Measurements from ENCODE around the gene CYB5R4. TPM values are rescaled to one million over a fixed set of nuclear protein-coding genes. Genes with fewer than 3 reads are reported as not detected.

The CYB5R4 gene
- total and polyA plus RNA-seq, 3 experiments from 2014 or later, result 31.6 to 36.0 (median 33.6) TPM

DNA sequence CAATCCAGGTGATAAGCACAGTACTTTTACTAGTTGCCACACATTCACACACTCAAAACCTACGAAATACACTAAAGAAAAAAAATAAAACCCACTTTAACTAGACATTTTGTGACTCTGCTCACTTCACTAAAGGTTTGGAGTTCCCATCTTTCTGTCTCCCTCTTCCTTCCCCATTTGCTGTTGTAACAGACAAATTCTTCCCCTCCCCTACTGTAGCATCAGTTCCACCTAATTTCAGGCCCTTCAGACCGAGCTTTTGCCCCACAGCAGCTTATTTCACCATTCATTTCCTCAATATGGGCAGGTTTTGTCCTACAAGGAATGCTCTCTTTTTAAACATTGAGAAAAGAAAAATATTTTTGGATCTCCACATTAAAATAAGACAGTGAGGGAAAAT is 142.7 kb downstream of the CYB5R4 start:
- Histone ChIP-seq H3K27me3 (ENCODE audit: insufficient read depth, low read length, poor library complexity, severe bottlenecking) (no peaks in the 10 kb centered on the region), H3K36me3 (ENCODE audit: insufficient read depth, low read length) (no peaks in the 10 kb centered on the region), H3K9me3 (ENCODE audit: low read length) (no peaks in the 10 kb centered on the region), H3K27ac (ENCODE audit: low read depth, low read length) (no peak overlapping the region), H3K4me1 (ENCODE audit: insufficient read depth, low read length) (no peaks in the 10 kb centered on the region), H3K4me3 (ENCODE audit: low read length) (no peak overlapping the region)
- ChIA-PET POLR2A (no interaction called here), CTCF (no interaction called here)
- DNase-seq, result no peak
- H3K36me3 Mint-ChIP-seq, result no peaks in the 10 kb centered on the region
- H3K27ac Mint-ChIP-seq, result no peak overlapping the region
- H3K9me3 Mint-ChIP-seq, result peaks cover 0 to 1% (median 0%) of the 10 kb centered on the region in 5 donors
- H3K27me3 Mint-ChIP-seq, result peaks cover 3 to 20% of the 10 kb centered on the region in 2 donors
- no peaks in the 10 kb centered on the region for H3K4me1 Mint-ChIP-seq
- no peak overlapping the region for H3K4me3 Mint-ChIP-seq

DNA sequence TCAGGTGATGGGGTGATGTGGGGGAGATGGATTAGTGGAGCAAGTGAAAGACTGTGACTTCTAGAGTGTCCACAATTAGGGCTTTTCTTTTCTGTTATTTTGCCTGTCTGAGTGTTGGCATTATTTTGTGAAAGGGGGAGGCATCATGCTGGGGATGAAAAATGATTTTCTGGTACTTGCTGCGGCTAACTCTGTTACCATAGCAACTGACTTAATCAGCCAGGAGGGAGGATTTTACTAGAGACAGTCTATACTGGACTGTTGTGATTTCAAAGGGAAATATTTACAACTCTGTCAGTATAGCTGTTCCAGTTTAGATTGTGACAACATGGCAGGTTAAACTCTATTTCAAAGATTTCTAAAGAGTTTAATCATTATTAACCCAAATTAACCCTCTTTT is 143.6 kb downstream of the CYB5R4 start:
- no peak for DNase-seq
- Histone ChIP-seq H3K4me1 (ENCODE audit: insufficient read depth, low read length) (no peaks in the 10 kb centered on the region), H3K27me3 (ENCODE audit: insufficient read depth, low read length, poor library complexity, severe bottlenecking) (no peaks in the 10 kb centered on the region), H3K27ac (ENCODE audit: low read depth, low read length) (no peak overlapping the region), H3K9me3 (ENCODE audit: low read length) (no peaks in the 10 kb centered on the region), H3K4me3 (ENCODE audit: low read length) (no peak overlapping the region), H3K36me3 (ENCODE audit: insufficient read depth, low read length) (no peaks in the 10 kb centered on the region)
- Mint-ChIP-seq H3K4me3 (no peak overlapping the region), H3K9me3 (no peaks in the 10 kb centered on the region), H3K27me3 (peaks cover 6 to 26% of the 10 kb centered on the region in 2 donors), H3K36me3 (no peaks in the 10 kb centered on the region), H3K27ac (no peak overlapping the region), H3K4me1 (no peaks in the 10 kb centered on the region)
- POLR2A ChIA-PET, result no interaction called here
- CTCF ChIA-PET, result no interaction called here

DNA sequence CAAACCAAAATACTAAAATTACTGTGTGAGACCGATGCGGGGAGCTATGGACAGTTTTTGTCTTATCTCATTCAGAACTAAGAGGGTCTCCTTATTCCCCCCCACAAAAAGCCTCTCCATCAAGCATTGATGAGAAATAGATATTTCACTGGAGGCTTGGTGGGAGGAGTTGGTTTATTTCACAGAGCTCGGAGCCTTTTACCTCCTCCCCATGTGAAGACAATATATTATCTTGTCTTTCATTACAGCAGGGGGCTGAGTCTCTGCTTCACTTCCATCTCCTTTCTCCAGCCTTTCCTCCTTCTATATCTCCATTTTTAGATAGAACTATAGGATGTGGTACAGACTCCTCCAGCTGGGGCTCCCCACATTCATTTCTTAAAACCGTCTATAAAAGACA is 144.2 kb downstream of the CYB5R4 start:
- Mint-ChIP-seq H3K4me3 (no peak overlapping the region), H3K9me3 (no peaks in the 10 kb centered on the region), H3K27me3 (peaks cover 6 to 26% of the 10 kb centered on the region in 2 donors), H3K4me1 (no peaks in the 10 kb centered on the region), H3K36me3 (no peaks in the 10 kb centered on the region), H3K27ac (no peak overlapping the region)
- Histone ChIP-seq H3K36me3 (ENCODE audit: insufficient read depth, low read length) (no peaks in the 10 kb centered on the region), H3K4me3 (ENCODE audit: low read length) (no peak overlapping the region), H3K4me1 (ENCODE audit: insufficient read depth, low read length) (no peaks in the 10 kb centered on the region), H3K27me3 (ENCODE audit: insufficient read depth, low read length, poor library complexity, severe bottlenecking) (no peaks in the 10 kb centered on the region), H3K9me3 (ENCODE audit: low read length) (no peaks in the 10 kb centered on the region), H3K27ac (ENCODE audit: low read depth, low read length) (no peak overlapping the region)
- DNase-seq, result no peak
- ChIA-PET CTCF (no interaction called here), POLR2A (no interaction called here)

DNA sequence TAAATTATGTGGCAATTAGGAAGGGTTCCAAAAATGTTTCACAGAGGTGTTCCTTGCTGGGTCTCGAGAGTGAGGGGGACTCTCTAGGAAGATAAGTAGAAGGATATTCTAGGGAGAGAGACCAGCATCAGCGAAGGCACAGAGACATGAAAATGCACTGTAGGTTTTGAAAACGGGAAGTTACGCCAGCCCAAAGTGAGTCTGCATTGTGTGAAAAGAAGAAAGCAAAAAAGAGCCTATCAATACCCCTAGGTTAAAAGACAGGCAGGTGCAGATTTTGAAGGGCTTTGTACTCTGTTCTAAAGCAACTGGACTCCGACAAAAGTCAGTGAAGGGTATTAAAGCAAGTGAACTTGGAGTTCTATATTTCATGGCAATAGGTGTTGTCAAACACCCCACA is 148.4 kb downstream of the CYB5R4 start:
- H3K27me3 Mint-ChIP-seq, result peaks cover 4 to 30% of the 10 kb centered on the region in 2 donors
- H3K27ac Mint-ChIP-seq, result no peak overlapping the region
- Histone ChIP-seq H3K9me3 (ENCODE audit: low read length) (no peaks in the 10 kb centered on the region), H3K36me3 (ENCODE audit: insufficient read depth, low read length) (no peaks in the 10 kb centered on the region), H3K27ac (ENCODE audit: low read depth, low read length) (no peak overlapping the region), H3K4me1 (ENCODE audit: insufficient read depth, low read length) (no peaks in the 10 kb centered on the region), H3K27me3 (ENCODE audit: insufficient read depth, low read length, poor library complexity, severe bottlenecking) (no peaks in the 10 kb centered on the region), H3K4me3 (ENCODE audit: low read length) (no peak overlapping the region)
- no peaks in the 10 kb centered on the region for H3K36me3 Mint-ChIP-seq
- no peak for DNase-seq
- H3K4me3 Mint-ChIP-seq, result no peak overlapping the region
- POLR2A ChIA-PET, result no interaction called here
- no peaks in the 10 kb centered on the region for H3K4me1 Mint-ChIP-seq
- H3K9me3 Mint-ChIP-seq, result no peaks in the 10 kb centered on the region
- CTCF ChIA-PET, result no interaction called here

DNA sequence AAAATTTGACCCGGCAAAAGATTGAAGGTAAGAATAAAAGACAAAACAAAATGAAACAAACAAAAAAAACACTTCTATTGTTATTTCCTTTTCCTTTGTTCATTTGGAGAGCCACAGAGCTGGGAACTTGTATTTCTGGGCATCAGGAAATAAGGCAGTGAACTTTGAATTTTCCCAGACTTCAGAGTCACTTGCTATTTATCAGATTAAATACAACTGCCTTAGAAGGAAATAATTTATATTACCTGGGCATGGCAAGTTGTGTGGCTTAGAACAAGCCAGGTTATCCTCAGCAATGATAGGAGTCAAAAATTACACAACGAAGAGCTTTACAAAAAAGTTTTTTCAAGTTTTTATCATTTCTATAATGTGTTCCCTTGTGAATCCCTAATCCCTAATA is 153.9 kb downstream of the CYB5R4 start:
- CTCF ChIA-PET, result no interaction called here
- Histone ChIP-seq H3K36me3 (ENCODE audit: insufficient read depth, low read length) (no peaks in the 10 kb centered on the region), H3K9me3 (ENCODE audit: low read length) (no peaks in the 10 kb centered on the region), H3K4me3 (ENCODE audit: low read length) (no peak overlapping the region), H3K27ac (ENCODE audit: low read depth, low read length) (no peak overlapping the region), H3K4me1 (ENCODE audit: insufficient read depth, low read length) (no peaks in the 10 kb centered on the region), H3K27me3 (ENCODE audit: insufficient read depth, low read length, poor library complexity, severe bottlenecking) (no peaks in the 10 kb centered on the region)
- H3K9me3 Mint-ChIP-seq, result no peaks in the 10 kb centered on the region
- no peak overlapping the region for H3K27ac Mint-ChIP-seq
- no peaks in the 10 kb centered on the region for H3K4me1 Mint-ChIP-seq
- POLR2A ChIA-PET, result no interaction called here
- H3K27me3 Mint-ChIP-seq, result peaks cover 0 to 23% of the 10 kb centered on the region in 2 donors
- no peak overlapping the region for H3K4me3 Mint-ChIP-seq
- H3K36me3 Mint-ChIP-seq, result no peaks in the 10 kb centered on the region
- DNase-seq, result no peak

DNA sequence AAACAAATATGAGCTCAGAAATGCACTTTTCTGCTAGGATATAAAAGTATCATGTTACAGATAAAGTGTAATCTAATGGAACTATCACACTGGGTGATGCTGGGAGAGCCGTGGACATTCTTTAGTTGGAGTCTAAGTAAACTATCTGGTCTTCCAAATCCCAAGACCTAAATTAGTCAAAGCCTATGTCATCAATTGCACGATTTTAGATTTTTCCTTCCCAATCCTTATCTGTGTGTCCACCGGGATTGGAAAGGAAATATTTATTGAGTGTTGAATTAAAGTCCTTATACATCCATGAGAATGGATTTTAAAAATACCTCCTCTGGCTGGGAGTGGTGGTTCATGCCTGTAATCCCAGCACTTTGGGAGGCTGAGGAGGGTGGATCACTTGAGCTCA is 154.4 kb downstream of the CYB5R4 start:
- Histone ChIP-seq H3K4me3 (ENCODE audit: low read length) (no peak overlapping the region), H3K27me3 (ENCODE audit: insufficient read depth, low read length, poor library complexity, severe bottlenecking) (no peaks in the 10 kb centered on the region), H3K36me3 (ENCODE audit: insufficient read depth, low read length) (no peaks in the 10 kb centered on the region), H3K27ac (ENCODE audit: low read depth, low read length) (no peak overlapping the region), H3K4me1 (ENCODE audit: insufficient read depth, low read length) (no peaks in the 10 kb centered on the region), H3K9me3 (ENCODE audit: low read length) (no peaks in the 10 kb centered on the region)
- no peak for DNase-seq
- no peaks in the 10 kb centered on the region for H3K36me3 Mint-ChIP-seq
- CTCF ChIA-PET, result no interaction called here
- peak overlapping the region in 1 of 7 donors; percentile 62 for H3K4me3 Mint-ChIP-seq
- H3K27ac Mint-ChIP-seq, result no peak overlapping the region
- H3K9me3 Mint-ChIP-seq, result no peaks in the 10 kb centered on the region
- H3K27me3 Mint-ChIP-seq, result peaks cover 0 to 28% of the 10 kb centered on the region in 2 donors
- H3K4me1 Mint-ChIP-seq, result no peaks in the 10 kb centered on the region
- POLR2A ChIA-PET, result no interaction called here

DNA sequence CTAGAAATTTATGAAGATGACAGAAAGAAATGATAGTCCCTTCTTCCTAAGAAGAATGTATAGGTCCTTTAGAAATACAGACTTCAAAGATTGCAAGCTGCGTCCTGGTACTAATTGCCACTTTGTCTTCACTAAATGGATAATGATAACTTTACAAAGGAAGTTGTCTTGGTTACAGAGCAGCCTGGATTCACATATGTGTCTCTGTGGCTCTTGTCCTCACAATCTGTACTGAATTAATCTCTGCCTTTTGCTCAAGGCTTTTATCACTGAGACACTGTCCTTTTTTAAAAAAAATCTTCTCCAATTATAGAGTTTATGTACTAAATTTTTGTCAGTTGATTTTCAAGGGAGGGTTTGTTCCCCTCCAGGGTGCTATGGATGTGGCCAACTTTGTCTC is 156.5 kb downstream of the CYB5R4 start:
- POLR2A ChIA-PET, result no interaction called here
- Histone ChIP-seq H3K9me3 (ENCODE audit: low read length) (no peaks in the 10 kb centered on the region), H3K36me3 (ENCODE audit: insufficient read depth, low read length) (no peaks in the 10 kb centered on the region), H3K27ac (ENCODE audit: low read depth, low read length) (no peak overlapping the region), H3K4me3 (ENCODE audit: low read length) (no peak overlapping the region), H3K27me3 (ENCODE audit: insufficient read depth, low read length, poor library complexity, severe bottlenecking) (no peaks in the 10 kb centered on the region), H3K4me1 (ENCODE audit: insufficient read depth, low read length) (no peaks in the 10 kb centered on the region)
- Mint-ChIP-seq H3K27ac (no peak overlapping the region), H3K4me1 (no peaks in the 10 kb centered on the region), H3K36me3 (no peaks in the 10 kb centered on the region), H3K9me3 (no peaks in the 10 kb centered on the region), H3K4me3 (no peak overlapping the region), H3K27me3 (peaks cover 2 to 28% of the 10 kb centered on the region in 2 donors)
- CTCF ChIA-PET, result interaction anchor here (0.8 kb wide), 1 partner anchor 76 kb away, joined by 3 read pairs; no protein-coding TSS in a partner anchor
- DNase-seq, result no peak

Other genes starting within 250 kb of the CYB5R4 start
- not detected for gene SNAP91, start 150.6 kb upstream of the CYB5R4 start, total RNA-seq
- not detected for gene SNAP91, start 150.6 kb upstream of the CYB5R4 start, polyA plus RNA-seq
- gene RIPPLY2, start 6.3 kb upstream of the CYB5R4 start, total RNA-seq, result not detected
- not detected for gene RIPPLY2, start 6.3 kb upstream of the CYB5R4 start, polyA plus RNA-seq
- not detected for gene MRAP2, start 174.1 kb downstream of the CYB5R4 start, total RNA-seq
- not detected for gene MRAP2, start 174.1 kb downstream of the CYB5R4 start, polyA plus RNA-seq